Measurements from ENCODE around the gene AUTS2. TPM values are rescaled to one million over a fixed set of nuclear protein-coding genes. Genes with fewer than 3 reads are reported as not detected.

The AUTS2 gene
- total and polyA plus RNA-seq, 10 donors: 6.1 to 54.8 (median 29.1) TPM

DNA sequence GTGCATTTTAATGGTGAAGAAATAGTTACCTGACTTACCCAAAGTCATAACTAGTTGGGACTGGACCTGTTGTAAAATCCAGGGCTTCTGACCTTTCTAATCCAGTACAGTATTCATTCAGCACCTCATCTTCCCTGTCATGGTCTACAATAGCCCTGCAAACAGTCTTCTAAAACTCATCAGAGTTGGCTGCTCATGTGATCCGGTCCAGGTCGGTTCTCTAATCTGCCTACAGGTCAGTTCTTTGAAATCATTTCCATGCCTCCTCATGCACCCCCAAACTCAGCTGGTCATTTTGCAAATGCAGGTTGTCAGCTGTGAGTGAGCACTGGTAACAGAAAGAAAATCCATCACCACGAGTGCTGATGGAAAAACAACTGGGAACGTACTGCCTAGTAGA lies 1082.0 kb downstream of the AUTS2 start:
- no peak for DNase-seq
- peak overlapping the region in 3 of 8 donors; percentile 43 to 71 (median 48) for H3K27ac ChIP-seq
- no peaks in the 10 kb centered on the region for H3K27me3 ChIP-seq (replicated peaks in 1 of 7)
- H3K4me3 ChIP-seq: no peak overlapping the region
- WGBS, 5 donors: 91 to 94% (median 93%) methylated on average over 4 of the region's 4 CpGs
- TF ChIP-seq, protein P1, sequence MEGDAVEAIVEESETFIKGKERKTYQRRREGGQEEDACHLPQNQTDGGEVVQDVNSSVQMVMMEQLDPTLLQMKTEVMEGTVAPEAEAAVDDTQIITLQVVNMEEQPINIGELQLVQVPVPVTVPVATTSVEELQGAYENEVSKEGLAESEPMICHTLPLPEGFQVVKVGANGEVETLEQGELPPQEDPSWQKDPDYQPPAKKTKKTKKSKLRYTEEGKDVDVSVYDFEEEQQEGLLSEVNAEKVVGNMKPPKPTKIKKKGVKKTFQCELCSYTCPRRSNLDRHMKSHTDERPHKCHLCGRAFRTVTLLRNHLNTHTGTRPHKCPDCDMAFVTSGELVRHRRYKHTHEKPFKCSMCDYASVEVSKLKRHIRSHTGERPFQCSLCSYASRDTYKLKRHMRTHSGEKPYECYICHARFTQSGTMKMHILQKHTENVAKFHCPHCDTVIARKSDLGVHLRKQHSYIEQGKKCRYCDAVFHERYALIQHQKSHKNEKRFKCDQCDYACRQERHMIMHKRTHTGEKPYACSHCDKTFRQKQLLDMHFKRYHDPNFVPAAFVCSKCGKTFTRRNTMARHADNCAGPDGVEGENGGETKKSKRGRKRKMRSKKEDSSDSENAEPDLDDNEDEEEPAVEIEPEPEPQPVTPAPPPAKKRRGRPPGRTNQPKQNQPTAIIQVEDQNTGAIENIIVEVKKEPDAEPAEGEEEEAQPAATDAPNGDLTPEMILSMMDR (IDR thresholded peaks at IDR 0.05 in 8 of 11, conservative IDR thresholded peaks at IDR 0.05 in 3 of 11): no peak
- TF ChIP-seq POLR2A (IDR thresholded peaks at IDR 0.05): no peak
- TF ChIP-seq POLR2AphosphoS5 (IDR thresholded peaks at IDR 0.05): no peak
- peaks cover 0 to 29% (median 13%) of the 10 kb centered on the region in 6 donors for H3K4me1 ChIP-seq
- H3K9me3 ChIP-seq: no peaks in the 10 kb centered on the region
- no peaks in the 10 kb centered on the region for H3K36me3 ChIP-seq
- intact Hi-C loops (cut with DNase I; ENCODE audit: low total_unique reads): no loop called here

DNA sequence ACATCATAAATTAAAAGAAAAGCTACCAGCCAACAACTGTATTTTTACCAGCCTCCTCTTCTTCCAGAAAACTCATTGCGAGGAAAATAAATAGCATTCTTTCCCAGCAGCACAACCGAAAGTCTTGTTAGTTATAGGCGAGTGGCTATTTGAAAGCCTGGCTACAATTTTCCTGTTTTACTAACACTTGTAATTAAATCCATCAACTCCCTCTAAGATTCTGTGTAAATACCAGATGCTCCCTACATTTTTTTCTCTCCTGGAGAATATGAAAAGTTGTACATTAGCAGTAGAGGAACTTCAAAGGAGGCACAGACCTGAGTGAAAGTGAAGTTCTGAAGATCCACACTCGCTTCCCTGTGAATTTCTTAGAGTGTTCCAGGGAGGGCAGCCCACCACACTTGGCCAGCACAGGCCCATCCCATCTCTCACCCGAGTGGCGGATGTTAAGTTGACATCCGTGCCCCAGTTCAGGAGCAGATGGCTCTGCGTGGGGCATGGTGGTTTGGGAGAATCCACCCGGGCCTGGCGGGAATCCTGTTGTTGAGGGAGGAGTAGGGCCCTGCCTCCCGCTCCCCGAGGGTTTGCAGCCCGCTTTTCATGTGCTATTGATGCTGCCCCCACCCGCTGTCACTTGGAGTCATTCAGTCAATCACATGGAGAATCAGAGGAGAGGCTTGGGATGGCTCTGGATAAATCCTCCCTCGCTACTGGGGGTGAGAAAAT lies 1082.6 kb downstream of the AUTS2 start:
- WGBS, 5 donors: 90 to 95% (median 92%) methylated on average over 15 of the region's 15 CpGs
- H3K27ac ChIP-seq: no peak overlapping the region
- H3K36me3 ChIP-seq: no peaks in the 10 kb centered on the region
- H3K9me3 ChIP-seq: no peaks in the 10 kb centered on the region
- TF ChIP-seq, protein P1 (IDR thresholded peaks at IDR 0.05 in 8 of 11, conservative IDR thresholded peaks at IDR 0.05 in 3 of 11): no peak
- TF ChIP-seq POLR2AphosphoS5 (IDR thresholded peaks at IDR 0.05) (no peak), POLR2A (IDR thresholded peaks at IDR 0.05) (no peak)
- H3K4me3 ChIP-seq: no peak overlapping the region
- no peaks in the 10 kb centered on the region for H3K27me3 ChIP-seq (replicated peaks in 1 of 7)
- no peak for DNase-seq
- peaks cover 0 to 29% (median 13%) of the 10 kb centered on the region in 6 donors for H3K4me1 ChIP-seq
- intact Hi-C loops (cut with DNase I; ENCODE audit: low total_unique reads): no loop called here

GRCh38 chr7:70681469-70682350 lies 1083.4 kb downstream of the AUTS2 start:
- WGBS, 5 donors: 59 to 73% (median 65%) methylated on average over 12 of the region's 12 CpGs
- H3K27ac ChIP-seq: peak overlapping the region in 4 of 8 donors; percentile 39 to 69 (median 43)
- H3K27me3 ChIP-seq (replicated peaks in 1 of 7): no peaks in the 10 kb centered on the region
- no peaks in the 10 kb centered on the region for H3K36me3 ChIP-seq
- H3K4me1 ChIP-seq: peaks cover 0 to 29% (median 13%) of the 10 kb centered on the region in 6 donors
- TF ChIP-seq POLR2AphosphoS5 (IDR thresholded peaks at IDR 0.05) (no peak), POLR2A (IDR thresholded peaks at IDR 0.05) (no peak)
- TF ChIP-seq, protein P1 (IDR thresholded peaks at IDR 0.05 in 8 of 11, conservative IDR thresholded peaks at IDR 0.05 in 3 of 11): no peak
- H3K4me3 ChIP-seq: peak overlapping the region in 2 of 8 donors; percentile 10 to 48
- H3K9me3 ChIP-seq: no peaks in the 10 kb centered on the region
- intact Hi-C loops (cut with DNase I; ENCODE audit: low total_unique reads): no loop called here
- DNase-seq: no peak

DNA sequence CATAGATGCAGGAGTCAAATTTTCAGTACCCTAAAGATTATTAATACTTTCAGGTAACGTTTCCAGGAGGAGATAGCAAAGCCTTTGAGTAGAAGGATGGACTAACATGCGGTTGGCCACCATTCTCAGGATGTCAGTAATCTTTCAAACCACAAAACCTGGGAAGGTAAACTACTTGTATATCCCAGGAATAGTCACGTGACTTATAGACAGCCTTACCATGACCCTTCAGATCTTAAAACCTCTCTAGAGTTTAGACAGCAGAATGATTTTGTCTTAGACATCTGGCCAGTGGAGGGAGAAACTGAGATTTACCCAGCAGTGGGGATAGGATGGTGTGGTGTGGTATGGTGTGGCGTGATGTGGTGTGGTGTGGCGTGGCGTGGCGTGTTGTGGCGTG lies 1085.9 kb downstream of the AUTS2 start:
- Histone ChIP-seq H3K9me3 (no peaks in the 10 kb centered on the region), H3K4me1 (peaks cover 0 to 29% (median 13%) of the 10 kb centered on the region in 6 donors), H3K27me3 (replicated peaks in 1 of 7) (no peaks in the 10 kb centered on the region), H3K4me3 (no peak overlapping the region), H3K27ac (no peak overlapping the region), H3K36me3 (no peaks in the 10 kb centered on the region)
- intact Hi-C loops (cut with DNase I; ENCODE audit: low total_unique reads): no loop called here
- no peak for DNase-seq
- 90 to 97% (median 95%) methylated on average over 8 of the region's 8 CpGs for WGBS, 5 donors
- no peak for TF ChIP-seq POLR2AphosphoS5 (IDR thresholded peaks at IDR 0.05)
- no peak for TF ChIP-seq POLR2A (IDR thresholded peaks at IDR 0.05)
- TF ChIP-seq, protein P1 (IDR thresholded peaks at IDR 0.05 in 8 of 11, conservative IDR thresholded peaks at IDR 0.05 in 3 of 11): no peak

Data from spleen (tissue), 11 donors.